ENCODE data around the gene IGSF6.

The IGSF6 gene

DNA sequence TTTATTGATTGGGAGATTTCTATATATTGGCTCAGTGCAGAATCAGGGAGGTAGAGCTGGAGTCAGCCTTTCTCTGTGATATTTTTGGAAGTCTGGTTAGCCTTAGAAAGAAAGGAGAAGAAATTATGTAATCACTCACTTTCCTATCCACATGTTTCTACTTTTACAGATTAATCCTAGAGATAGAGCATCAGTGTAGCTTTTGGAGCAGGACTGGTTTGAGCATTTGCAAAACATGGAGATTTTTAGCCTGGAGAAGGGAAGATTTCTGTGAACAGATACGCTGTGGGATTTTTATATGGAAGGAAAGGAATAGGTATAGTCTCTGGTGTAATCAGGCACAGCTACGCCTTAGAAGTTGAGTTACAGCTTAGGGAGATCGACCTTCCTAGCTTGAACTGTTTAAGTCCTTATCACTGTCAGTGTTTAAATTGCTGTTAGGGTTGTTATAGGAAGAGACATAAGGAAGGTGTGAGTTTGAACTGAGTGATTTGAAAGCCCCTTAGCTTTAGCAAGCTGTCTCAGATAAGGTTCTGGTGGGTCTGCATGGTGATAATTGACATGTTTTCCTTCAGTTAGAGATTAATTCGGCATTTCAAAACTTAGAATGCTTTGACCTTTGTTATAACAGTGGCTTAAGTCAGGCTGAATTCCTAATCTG lies 32.5 kb downstream of the IGSF6 start:
- H3K4me3 ChIP-seq (ENCODE audit: low read depth, low read length), result no peak overlapping the region
- in situ Hi-C loops (cut with HindIII; ENCODE audit: low pct_ligation_motif_present, low sequenced_read_pairs), result no loop called here
- peaks cover under 1% of the 10 kb centered on the region for H3K36me3 ChIP-seq (replicated peaks)
- no peak for DNase-seq
- H3K27ac ChIP-seq, result no peak overlapping the region
- no peaks in the 10 kb centered on the region for H3K27me3 ChIP-seq (replicated peaks)
- TF ChIP-seq, protein P1, sequence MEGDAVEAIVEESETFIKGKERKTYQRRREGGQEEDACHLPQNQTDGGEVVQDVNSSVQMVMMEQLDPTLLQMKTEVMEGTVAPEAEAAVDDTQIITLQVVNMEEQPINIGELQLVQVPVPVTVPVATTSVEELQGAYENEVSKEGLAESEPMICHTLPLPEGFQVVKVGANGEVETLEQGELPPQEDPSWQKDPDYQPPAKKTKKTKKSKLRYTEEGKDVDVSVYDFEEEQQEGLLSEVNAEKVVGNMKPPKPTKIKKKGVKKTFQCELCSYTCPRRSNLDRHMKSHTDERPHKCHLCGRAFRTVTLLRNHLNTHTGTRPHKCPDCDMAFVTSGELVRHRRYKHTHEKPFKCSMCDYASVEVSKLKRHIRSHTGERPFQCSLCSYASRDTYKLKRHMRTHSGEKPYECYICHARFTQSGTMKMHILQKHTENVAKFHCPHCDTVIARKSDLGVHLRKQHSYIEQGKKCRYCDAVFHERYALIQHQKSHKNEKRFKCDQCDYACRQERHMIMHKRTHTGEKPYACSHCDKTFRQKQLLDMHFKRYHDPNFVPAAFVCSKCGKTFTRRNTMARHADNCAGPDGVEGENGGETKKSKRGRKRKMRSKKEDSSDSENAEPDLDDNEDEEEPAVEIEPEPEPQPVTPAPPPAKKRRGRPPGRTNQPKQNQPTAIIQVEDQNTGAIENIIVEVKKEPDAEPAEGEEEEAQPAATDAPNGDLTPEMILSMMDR (IDR thresholded peaks at IDR 0.05; ENCODE audit: low read depth, low read length, missing control alignments), result no peak

DNA sequence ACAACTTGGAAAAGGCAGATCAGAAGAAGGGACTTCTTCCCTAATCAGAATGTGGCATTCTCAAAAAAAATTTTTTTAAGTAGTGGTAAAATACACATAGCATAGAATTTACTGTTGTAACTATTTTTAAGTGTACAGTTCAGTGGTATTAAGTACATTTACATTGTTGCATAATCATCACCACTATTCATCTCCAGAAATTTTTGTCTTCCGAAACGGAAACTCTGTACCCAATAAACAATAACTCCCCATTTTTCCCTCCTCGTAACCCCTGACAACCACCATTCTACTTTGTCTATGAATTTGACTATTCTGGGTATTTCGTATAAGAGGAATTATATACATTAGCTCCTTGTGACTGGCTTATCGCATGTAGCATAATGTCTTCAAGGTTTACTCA lies 34.1 kb downstream of the IGSF6 start:
- TF ChIP-seq, protein P1 (IDR thresholded peaks at IDR 0.05; ENCODE audit: low read depth, low read length, missing control alignments), result no peak
- no peak for DNase-seq
- in situ Hi-C loops (cut with HindIII; ENCODE audit: low pct_ligation_motif_present, low sequenced_read_pairs), result no loop called here
- no peak overlapping the region for H3K27ac ChIP-seq
- no peaks in the 10 kb centered on the region for H3K27me3 ChIP-seq (replicated peaks)
- no peaks in the 10 kb centered on the region for H3K36me3 ChIP-seq (replicated peaks)
- H3K4me3 ChIP-seq (ENCODE audit: low read depth, low read length), result no peak overlapping the region

DNA sequence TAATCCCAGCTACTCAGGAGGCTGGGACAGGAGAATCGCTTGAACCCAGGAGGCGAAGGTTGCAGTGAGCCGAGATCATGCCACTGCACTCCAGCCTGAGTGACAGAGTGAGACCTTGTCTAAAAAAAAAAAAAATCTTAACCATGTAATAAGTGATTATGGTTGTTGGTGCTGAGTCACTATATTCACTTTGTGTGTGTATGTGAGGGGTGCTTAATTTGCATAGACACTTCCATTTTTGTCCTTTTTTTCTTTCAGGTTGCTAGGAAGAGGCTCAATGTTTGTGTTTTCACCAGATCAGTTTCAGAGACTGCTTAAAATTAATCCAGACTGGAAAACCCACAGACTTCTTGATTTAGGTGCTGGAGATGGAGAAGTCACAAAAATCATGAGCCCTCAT lies 34.8 kb downstream of the IGSF6 start:
- Histone ChIP-seq H3K4me3 (ENCODE audit: low read depth, low read length) (no peak overlapping the region), H3K27ac (no peak overlapping the region), H3K36me3 (replicated peaks) (no peaks in the 10 kb centered on the region), H3K27me3 (replicated peaks) (no peaks in the 10 kb centered on the region)
- DNase-seq, result no peak
- in situ Hi-C loops (cut with HindIII; ENCODE audit: low pct_ligation_motif_present, low sequenced_read_pairs), result no loop called here
- TF ChIP-seq, protein P1 (IDR thresholded peaks at IDR 0.05; ENCODE audit: low read depth, low read length, missing control alignments), result no peak

DNA sequence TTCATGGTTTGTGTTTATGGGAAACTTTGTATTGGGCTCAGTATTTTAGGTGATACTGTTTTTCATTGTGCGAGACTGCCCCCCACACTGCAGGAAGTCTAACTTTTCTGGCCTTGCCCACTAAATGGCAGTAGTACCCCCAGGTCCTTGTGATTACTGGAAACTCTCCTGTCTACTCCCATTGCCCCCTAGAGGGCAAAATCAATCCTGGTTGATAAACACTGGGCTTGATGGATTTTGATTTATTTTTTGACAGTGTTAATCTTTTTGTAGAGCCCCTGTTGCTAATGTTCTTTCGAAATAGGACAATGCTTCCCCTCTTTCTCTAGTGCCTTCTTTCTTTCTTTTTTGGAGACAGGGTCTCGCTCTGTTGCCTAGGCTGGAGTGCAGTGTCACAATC lies 37.5 kb downstream of the IGSF6 start:
- TF ChIP-seq, protein P1 (IDR thresholded peaks at IDR 0.05; ENCODE audit: low read depth, low read length, missing control alignments), result peak; percentile 20
- Histone ChIP-seq H3K27ac (no peak overlapping the region), H3K4me3 (ENCODE audit: low read depth, low read length) (no peak overlapping the region), H3K27me3 (replicated peaks) (no peaks in the 10 kb centered on the region), H3K36me3 (replicated peaks) (no peaks in the 10 kb centered on the region)
- DNase-seq, result no peak
- in situ Hi-C loops (cut with HindIII; ENCODE audit: low pct_ligation_motif_present, low sequenced_read_pairs), result no loop called here

DNA sequence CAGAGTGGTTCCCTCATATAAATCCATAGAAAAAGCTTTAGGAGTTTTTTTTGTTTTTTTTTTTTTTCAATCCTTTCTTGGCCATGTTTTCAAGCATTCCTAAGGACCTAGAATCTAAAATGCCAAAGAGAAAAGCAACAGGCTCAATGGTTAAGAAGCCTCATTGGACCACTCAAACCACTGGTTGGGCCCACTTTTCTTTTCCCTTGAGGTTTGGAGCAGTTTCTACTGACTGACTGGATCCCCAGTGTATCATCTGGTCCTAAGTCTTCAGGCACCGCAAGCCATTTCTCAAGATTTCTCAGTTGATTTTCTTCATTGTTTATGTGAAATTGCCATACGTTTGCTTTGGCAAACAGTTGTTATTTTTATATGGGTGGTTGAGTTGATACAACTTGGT lies 38.6 kb downstream of the IGSF6 start:
- in situ Hi-C loops (cut with HindIII; ENCODE audit: low pct_ligation_motif_present, low sequenced_read_pairs), result no loop called here

More for the DNA sequence above, 38.6 kb downstream of the IGSF6 start:
- H3K27ac ChIP-seq, result no peak overlapping the region
- no peak overlapping the region for H3K4me3 ChIP-seq (ENCODE audit: low read depth, low read length)
- no peaks in the 10 kb centered on the region for H3K27me3 ChIP-seq (replicated peaks)
- TF ChIP-seq, protein P1 (IDR thresholded peaks at IDR 0.05; ENCODE audit: low read depth, low read length, missing control alignments), result no peak
- DNase-seq, result no peak
- H3K36me3 ChIP-seq (replicated peaks), result no peaks in the 10 kb centered on the region

Data from brain microvascular endothelial cell (primary cell).